K562 (cell line): ENCODE measurements around the gene ATL1. TPM values are rescaled to one million over a fixed set of nuclear protein-coding genes. Genes with fewer than 3 reads are reported as not detected.

ENCODE experiments used
- ESRRA ChIP-seq: fragments of 450-650 bp; IDR thresholded peaks from 2 replicates; pipeline ENCODE4 v1.6.1; 2014; ENCODE audit warnings: low read depth, mild to moderate bottlenecking, moderate library complexity, borderline replicate concordance
- GATAD2B ChIP-seq: fragments of 450-650 bp; IDR thresholded peaks from 2 replicates; pipeline ENCODE4 v1.6.1; 2017; ENCODE audit warnings: mild to moderate bottlenecking, borderline replicate concordance
- KDM5B ChIP-seq: fragments of 200-600 bp; sonication (generic); IDR thresholded peaks from 2 replicates; pipeline ENCODE4 v1.6.1; 2012; ENCODE audit warnings: low read depth, mild to moderate bottlenecking, moderate library complexity, low read length, control low read depth, inconsistent platforms; ENCODE audit not compliant: insufficient replicate concordance
- MCM2 ChIP-seq: fragments of 450-650 bp; IDR thresholded peaks from 2 replicates; pipeline ENCODE4 v1.6.1; 2017; ENCODE audit warnings: low read depth, mild to moderate bottlenecking
- MGA ChIP-seq: fragments of 450-650 bp; IDR thresholded peaks from 2 replicates; pipeline ENCODE4 v1.6.1; 2016; ENCODE audit warnings: mild to moderate bottlenecking, moderate library complexity
- PCBP1 ChIP-seq: fragments of 200-400 bp; formaldehyde crosslinking; IDR thresholded peaks from 2 replicates; pipeline ENCODE4 v1.6.1; 2018; ENCODE audit warnings: mild to moderate bottlenecking, low read depth, low read length; ENCODE audit not compliant: poor library complexity, severe bottlenecking
- POLR3A ChIP-seq: IDR thresholded peaks from 2 replicates; pipeline ENCODE4 v1.6.1; 2011; ENCODE audit warnings: borderline replicate concordance, mild to moderate bottlenecking, moderate library complexity; ENCODE audit not compliant: insufficient read length, insufficient read depth; ENCODE audit errors: extremely low read depth
- TCFL5 ChIP-seq: fragments of 250-450 bp; sonication (Bioruptor Pico); conservative IDR thresholded peaks from 2 replicates; pipeline ENCODE4 v1.6.1; 2021; ENCODE audit warnings: mild to moderate bottlenecking, moderate library complexity, matching md5 sums
- ZBTB5 ChIP-seq: fragments of 450-650 bp; IDR thresholded peaks from 2 replicates; pipeline ENCODE4 v1.6.1; 2017; ENCODE audit warnings: antibody characterized with exemption
- ZEB2 ChIP-seq: fragments of 450-650 bp; IDR thresholded peaks from 2 replicates; pipeline ENCODE4 v1.6.1; 2016
- ZNF282 ChIP-seq: sonication (generic); formaldehyde crosslinking; IDR thresholded peaks from 2 replicates; pipeline ENCODE4 v1.8.1; 2023; ENCODE audit warnings: missing genetic modification reagents
- ZNF384 ChIP-seq: IDR thresholded peaks from 2 replicates; pipeline ENCODE4 v1.6.1; 2012; ENCODE audit warnings: low read depth, low read length, improper control_type of control experiment
- ZNF780A ChIP-seq: fragments of 250-450 bp; sonication (Bioruptor Pico); IDR thresholded peaks from 2 replicates; pipeline ENCODE4 v1.5.0; 2021; ENCODE audit warnings: mild to moderate bottlenecking
- polyA plus RNA-seq, 8 experiments: library from polyadenylated mRNA; depleted of rRNA in 4 of 8; stranded (reverse) in 5 of 8; unstranded in 3 of 8; fragments of >200 nt; fragmentation: Nextera tagmentation in 2 of 8; fragmentation: Illumina TruSeq in 1 of 8; extraction: Ambion mirVana in 2 of 8; extraction: Trizol in 1 of 8; gene quantifications; 2 replicates each; pipeline versions ENCODE4 v1.2.1 to v1.2.3, GENCODE V29; 2011 to 2014; ENCODE audit warnings: inconsistent platforms in 1 of 8, missing spikeins in 1 of 8
- total RNA-seq, 7 experiments: library from RNA; depleted of rRNA in 6 of 7; stranded (reverse); fragments of >200 nt in 6 of 7; fragmentation: Illumina TruSeq in 2 of 7; extraction: Trizol in 2 of 7; gene quantifications; 2 replicates each; pipeline versions ENCODE4 v1.2.1 to v1.2.3, GENCODE V29; 2011 to 2021; ENCODE audit warnings: low replicate concordance in 1 of 7
- TF ChIP-seq, protein P1 (sequence below): sonication (generic); formaldehyde crosslinking; IDR thresholded peaks from 2 replicates; pipeline ENCODE4 v1.8.0; 2022; ENCODE audit warnings: missing genetic modification reagents, mild to moderate bottlenecking, borderline replicate concordance

Gene ATL1
- total and polyA plus RNA-seq, 9 of the 15 experiments (the other 6 are each of a cell fraction or from before 2014, with no cell fraction given), result 0.04 to 0.16 (median 0.07) TPM; not detected in 4

- no peak for TF ChIP-seq MGA
- TF ChIP-seq KDM5B, result no peak
- TF ChIP-seq ZBTB5, result no peak
- TF ChIP-seq ZNF282, result no peak
- TF ChIP-seq ZNF384, result no peak
- TF ChIP-seq MCM2, result no peak
- TF ChIP-seq, protein P1, sequence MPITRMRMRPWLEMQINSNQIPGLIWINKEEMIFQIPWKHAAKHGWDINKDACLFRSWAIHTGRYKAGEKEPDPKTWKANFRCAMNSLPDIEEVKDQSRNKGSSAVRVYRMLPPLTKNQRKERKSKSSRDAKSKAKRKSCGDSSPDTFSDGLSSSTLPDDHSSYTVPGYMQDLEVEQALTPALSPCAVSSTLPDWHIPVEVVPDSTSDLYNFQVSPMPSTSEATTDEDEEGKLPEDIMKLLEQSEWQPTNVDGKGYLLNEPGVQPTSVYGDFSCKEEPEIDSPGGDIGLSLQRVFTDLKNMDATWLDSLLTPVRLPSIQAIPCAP (CRISPR knock-in tag), result no peak
- TF ChIP-seq POLR3A, result no peak
- no peak for TF ChIP-seq TCFL5 (CRISPR knock-in tag)
- no peak for TF ChIP-seq PCBP1
- TF ChIP-seq ESRRA, result no peak
- TF ChIP-seq ZEB2, result no peak
- TF ChIP-seq GATAD2B, result no peak
- TF ChIP-seq ZNF780A (CRISPR knock-in tag), result no peak
Observed at GRCh38 chr14:50612806-50613205, 52.9 kb downstream of the ATL1 start (continued).
